ENCODE results near the gene GRID2. TPM values are rescaled to one million over a fixed set of nuclear protein-coding genes. Genes with fewer than 3 reads are reported as not detected.

GRID2 gene
- total RNA-seq, 1 donor from 2014 or later = 11.6 TPM

DNA sequence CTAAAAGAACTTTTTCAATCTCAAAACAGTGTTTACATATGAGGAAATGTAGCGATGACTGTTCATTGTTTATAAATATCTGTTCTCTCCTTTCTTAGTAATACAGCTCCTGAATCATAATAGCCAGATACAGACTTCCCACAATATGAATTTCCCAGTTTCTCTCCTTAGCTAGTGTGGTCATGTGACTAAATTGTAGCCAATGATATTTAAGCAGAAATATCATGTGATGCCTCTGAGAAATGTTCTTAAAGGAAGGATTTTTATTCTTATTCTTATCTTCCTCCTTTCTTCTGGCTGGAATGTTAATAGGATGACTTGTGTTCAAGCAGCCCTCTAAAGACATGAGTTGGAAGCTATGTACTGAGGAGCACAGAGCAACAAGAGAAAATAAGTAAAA, 1141.1 kb downstream of the GRID2 start:
- Mint-ChIP-seq H3K4me3 (ENCODE audit: unreplicated experiment) (no peak overlapping the region), H3K9me3 (ENCODE audit: unreplicated experiment) (no peaks in the 10 kb centered on the region), H3K36me3 (ENCODE audit: low read depth, unreplicated experiment) (no peaks in the 10 kb centered on the region), H3K27ac (ENCODE audit: unreplicated experiment) (no peak overlapping the region), H3K4me1 (ENCODE audit: unreplicated experiment) (no peaks in the 10 kb centered on the region), H3K27me3 (ENCODE audit: unreplicated experiment) (peaks cover 1% of the 10 kb centered on the region)
- no peak for DNase-seq (ENCODE audit: low spot score)
- no peak for TF ChIP-seq CTCF (IDR thresholded peaks at IDR 0.05; ENCODE audit: unreplicated experiment)

DNA sequence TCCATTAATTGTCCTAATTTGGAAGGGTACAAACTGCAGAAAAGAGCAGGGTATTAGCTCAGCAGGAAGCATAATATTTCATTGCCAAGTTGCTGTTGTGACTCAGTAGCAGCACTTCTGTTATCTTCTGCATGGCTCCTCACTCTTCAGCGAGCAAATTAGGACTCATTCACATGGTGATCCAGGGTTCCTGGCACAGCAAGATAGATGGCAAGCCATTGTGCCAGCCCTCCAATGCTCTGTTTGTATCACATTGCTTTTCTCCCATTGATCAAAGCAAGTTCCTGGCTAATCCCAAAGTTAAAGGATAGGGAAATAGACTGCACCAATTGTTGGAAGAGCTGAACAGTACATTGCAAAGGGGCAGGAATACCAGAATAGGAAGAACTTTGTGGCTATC, 1142.3 kb downstream of the GRID2 start:
- Mint-ChIP-seq H3K36me3 (ENCODE audit: low read depth, unreplicated experiment) (no peaks in the 10 kb centered on the region), H3K9me3 (ENCODE audit: unreplicated experiment) (no peaks in the 10 kb centered on the region), H3K27me3 (ENCODE audit: unreplicated experiment) (peaks cover 1% of the 10 kb centered on the region), H3K4me1 (ENCODE audit: unreplicated experiment) (no peaks in the 10 kb centered on the region), H3K4me3 (ENCODE audit: unreplicated experiment) (no peak overlapping the region), H3K27ac (ENCODE audit: unreplicated experiment) (no peak overlapping the region)
- no peak for TF ChIP-seq CTCF (IDR thresholded peaks at IDR 0.05; ENCODE audit: unreplicated experiment)
- DNase-seq (ENCODE audit: low spot score) = no peak

DNA sequence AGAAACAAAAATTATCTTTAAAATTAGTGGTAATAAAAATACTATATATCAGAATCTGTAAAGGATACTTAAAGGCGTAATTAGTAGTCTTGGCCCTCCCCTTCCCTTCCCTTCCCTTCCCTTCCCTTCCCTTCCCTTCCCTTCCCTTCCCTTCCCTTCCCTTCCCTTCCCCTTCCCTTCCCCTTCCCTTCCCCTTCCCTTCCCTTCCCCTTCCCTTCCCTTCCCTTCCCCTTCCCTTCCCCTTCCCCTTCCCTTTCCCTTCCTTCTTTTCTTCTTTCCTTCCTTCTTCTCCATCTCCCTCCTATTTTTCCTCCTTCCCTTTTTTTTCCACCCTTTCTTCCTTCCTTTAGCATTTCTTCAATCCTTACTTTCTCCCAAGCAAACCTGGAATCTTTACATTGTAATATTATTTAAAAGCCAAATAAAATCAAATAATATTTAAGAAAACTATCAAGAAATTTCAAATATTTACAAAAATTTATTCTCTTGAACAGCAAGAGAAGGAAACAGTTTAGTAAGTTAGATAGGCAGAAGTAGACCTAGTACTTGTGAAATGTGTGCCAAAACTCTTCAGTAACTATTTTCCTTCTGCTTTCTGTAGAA, 1145.0 kb downstream of the GRID2 start:
- Mint-ChIP-seq H3K27me3 (ENCODE audit: unreplicated experiment) (peaks cover 1% of the 10 kb centered on the region), H3K4me1 (ENCODE audit: unreplicated experiment) (no peaks in the 10 kb centered on the region), H3K9me3 (ENCODE audit: unreplicated experiment) (no peaks in the 10 kb centered on the region), H3K4me3 (ENCODE audit: unreplicated experiment) (no peak overlapping the region), H3K27ac (ENCODE audit: unreplicated experiment) (no peak overlapping the region), H3K36me3 (ENCODE audit: low read depth, unreplicated experiment) (no peaks in the 10 kb centered on the region)
- no peak for DNase-seq (ENCODE audit: low spot score)
- TF ChIP-seq CTCF (IDR thresholded peaks at IDR 0.05; ENCODE audit: unreplicated experiment) = no peak

DNA sequence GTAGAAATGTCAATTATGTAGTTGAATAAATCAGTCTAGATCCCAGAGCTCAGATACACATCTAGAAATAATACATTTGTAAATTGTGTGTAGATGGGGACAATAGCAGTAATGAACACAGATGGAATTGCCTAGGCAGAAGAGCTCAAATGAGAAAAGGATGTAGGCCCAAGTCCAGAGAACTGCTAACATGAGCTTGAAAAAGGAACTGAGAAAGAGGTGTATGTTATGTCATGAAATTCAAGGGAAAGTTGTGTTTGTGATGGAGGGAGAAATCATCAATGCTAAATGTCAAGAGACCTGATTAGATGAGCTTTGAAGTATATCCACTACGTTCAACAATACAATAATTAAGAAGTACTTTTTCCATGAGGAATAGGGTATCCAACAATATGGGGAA, 1148.2 kb downstream of the GRID2 start:
- no peak for DNase-seq (ENCODE audit: low spot score)
- no peak for TF ChIP-seq CTCF (IDR thresholded peaks at IDR 0.05; ENCODE audit: unreplicated experiment)
- Mint-ChIP-seq H3K4me1 (ENCODE audit: unreplicated experiment) (no peaks in the 10 kb centered on the region), H3K9me3 (ENCODE audit: unreplicated experiment) (no peaks in the 10 kb centered on the region), H3K36me3 (ENCODE audit: low read depth, unreplicated experiment) (no peaks in the 10 kb centered on the region), H3K27me3 (ENCODE audit: unreplicated experiment) (peaks cover 1% of the 10 kb centered on the region), H3K27ac (ENCODE audit: unreplicated experiment) (no peak overlapping the region), H3K4me3 (ENCODE audit: unreplicated experiment) (no peak overlapping the region)

- no peaks in the 10 kb centered on the region for H3K4me1 Mint-ChIP-seq (ENCODE audit: unreplicated experiment)
- no peaks in the 10 kb centered on the region for H3K9me3 Mint-ChIP-seq (ENCODE audit: unreplicated experiment)
- TF ChIP-seq CTCF (IDR thresholded peaks at IDR 0.05; ENCODE audit: unreplicated experiment) = no peak
- H3K27ac Mint-ChIP-seq (ENCODE audit: unreplicated experiment) = no peak overlapping the region
- no peaks in the 10 kb centered on the region for H3K36me3 Mint-ChIP-seq (ENCODE audit: low read depth, unreplicated experiment)
- H3K27me3 Mint-ChIP-seq (ENCODE audit: unreplicated experiment) = no peaks in the 10 kb centered on the region
- no peak for DNase-seq (ENCODE audit: low spot score)
- no peak overlapping the region for H3K4me3 Mint-ChIP-seq (ENCODE audit: unreplicated experiment)
These were observed 1157.8 kb downstream of the GRID2 start for GRCh38 chr4:93461541-93461940.
